HepG2 (cell line): ENCODE results near the gene ZNRF3. TPM values are rescaled to one million over a fixed set of nuclear protein-coding genes. Genes with fewer than 3 reads are reported as not detected.

Experiments used
- ATAC-seq: fragments of 200-7000 bp; cut with Tn5 transposase; 3 replicates; pipeline ENCODE4 v1.9.1; 2020; ENCODE audit warnings: mild to moderate bottlenecking, moderate library complexity
- BruUV-seq: library from RNA; stranded (reverse); fragments of 400-500 nt; replicated peaks from 2 replicates; lab custom pipeline; 2021; lab: Mats Ljungman, UMichigan
- CTCF ChIA-PET: fragments of 300-600 bp; formaldehyde crosslinking; extraction: SDS; loops from one replicate; lab custom pipeline; 2021; ENCODE audit warnings: low total read pairs, inconsistent platforms, low intra/inter-chr PET ratio; lab: Yijun Ruan, JAX
- POLR2A ChIA-PET: fragments of 350-600 bp; sonication (Branson Sonifier 250); formaldehyde crosslinking; loops from one replicate; lab custom pipeline; 2020; ENCODE audit warnings: antibody characterized with exemption, inconsistent platforms; lab: Yijun Ruan, JAX
- DNase-seq: peaks from one replicate; pipeline ENCODE4 v3.0.0-alpha.2; 2015; ENCODE audit warnings: low spot score
- FAIRE-seq: peaks from 3 replicates; lab custom pipeline; 2011; peaks lifted over from hg19 to GRCh38; lab: Jason Lieb, UNC
- H2AFZ ChIP-seq: one replicate; pipeline ENCODE4 v1.6.1; 2011; ENCODE audit warnings: low read length, inconsistent platforms
- H3K27ac ChIP-seq: fragments of 300-600 bp; 3 replicates; pipeline ENCODE4 v1.8.0; 2011; ENCODE audit warnings: mixed run types, mild to moderate bottlenecking, mixed read lengths, low read length, inconsistent platforms; ENCODE audit not compliant: insufficient read depth; ENCODE audit errors: extremely low read length
- H3K27me3 ChIP-seq, 2 experiments: fragments of 200-600 bp in 1 of 2; 2 replicates in 1 of 2; 3 replicates in 1 of 2; pipeline versions ENCODE4 v1.6.0 to v1.8.0; 2011; ENCODE audit warnings: low read length in 2 of 2, mild to moderate bottlenecking in 2 of 2, moderate library complexity in 2 of 2, inconsistent platforms in 1 of 2; ENCODE audit not compliant: insufficient read depth in 2 of 2, control insufficient read depth in 1 of 2
- H3K36me3 ChIP-seq, 2 experiments: fragments of 200-600 bp in 1 of 2; replicated peaks in 1 of 2; 2 replicates in 1 of 2; 3 replicates in 1 of 2; pipeline versions ENCODE4 v1.5.1 to v1.8.0; 2011; ENCODE audit warnings: low read length in 2 of 2, inconsistent platforms in 1 of 2; ENCODE audit not compliant: insufficient read depth in 2 of 2, control insufficient read depth in 1 of 2
- H3K4me1 ChIP-seq: 2 replicates; pipeline ENCODE4 v1.5.1; 2012; ENCODE audit warnings: low read length, inconsistent platforms; ENCODE audit not compliant: insufficient read depth
- H3K4me2 ChIP-seq: 2 replicates; pipeline ENCODE4 v1.6.0; 2011; ENCODE audit warnings: low read depth, low read length, inconsistent platforms
- H3K4me3 ChIP-seq, 3 experiments: fragments of 200-600 bp in 1 of 3; sonication (generic), shearing (Covaris generic) in 1 of 3; replicated peaks in 1 of 3; 2 replicates each; pipeline ENCODE4 v1.5.1; 2011 to 2016; ENCODE audit warnings: low read length in 3 of 3, inconsistent platforms in 2 of 3, low read depth in 2 of 3, mild to moderate bottlenecking in 2 of 3, control low read depth in 1 of 3, mixed read lengths in 1 of 3; ENCODE audit not compliant: insufficient read depth in 1 of 3
- H3K79me2 ChIP-seq: one replicate; pipeline ENCODE4 v1.6.1; 2011; ENCODE audit warnings: low read length, inconsistent platforms; ENCODE audit not compliant: insufficient read depth
- H3K9ac ChIP-seq: 2 replicates; pipeline ENCODE4 v1.6.0; 2011; ENCODE audit warnings: mild to moderate bottlenecking, low read depth, low read length, inconsistent platforms; ENCODE audit not compliant: insufficient read depth
- H3K9me3 ChIP-seq: 2 replicates; pipeline ENCODE4 v1.5.1; 2012; ENCODE audit warnings: mild to moderate bottlenecking, low read length
- H4K20me1 ChIP-seq: 2 replicates; pipeline ENCODE4 v1.6.0; 2011; ENCODE audit warnings: inconsistent platforms, mild to moderate bottlenecking, low read length, moderate library complexity; ENCODE audit not compliant: insufficient read depth
- ATF1 ChIP-seq: IDR thresholded peaks from 2 replicates; pipeline ENCODE4 v1.6.1; 2016; ENCODE audit warnings: mild to moderate bottlenecking, control low read depth
- BCL6 ChIP-seq: IDR thresholded peaks from 2 replicates; pipeline ENCODE4 v1.6.1; 2016; ENCODE audit warnings: missing genetic modification reagents, missing compliant biosample characterization
- DR1 ChIP-seq: sonication (generic); formaldehyde crosslinking; IDR thresholded peaks from 2 replicates; pipeline ENCODE4 v1.8.0; 2021; ENCODE audit warnings: mild to moderate bottlenecking, missing genetic modification reagents, inconsistent platforms
- HNF1B ChIP-seq: sonication (generic); formaldehyde crosslinking; IDR thresholded peaks from 2 replicates; pipeline ENCODE4 v1.5.1; 2020; ENCODE audit warnings: mild to moderate bottlenecking, moderate library complexity, missing genetic modification reagents
- HNF4A ChIP-seq: sonication (generic); formaldehyde crosslinking; IDR thresholded peaks from 2 replicates; pipeline ENCODE4 v1.4.0; 2020; ENCODE audit warnings: missing genetic modification reagents
- NR2C2 ChIP-seq: sonication (generic); formaldehyde crosslinking; IDR thresholded peaks from 2 replicates; pipeline ENCODE4 v1.4.0; 2020; ENCODE audit warnings: missing genetic modification reagents, mild to moderate bottlenecking, moderate library complexity, borderline replicate concordance
- NR2F2 ChIP-seq: IDR thresholded peaks from 2 replicates; pipeline ENCODE4 v1.6.1; 2012; ENCODE audit warnings: low read depth, inconsistent platforms, borderline replicate concordance
- PLSCR1 ChIP-seq: sonication (generic); formaldehyde crosslinking; IDR thresholded peaks from 2 replicates; pipeline ENCODE4 v1.5.0; 2020; ENCODE audit warnings: missing genetic modification reagents, mild to moderate bottlenecking, borderline replicate concordance
- PRMT3 ChIP-seq: sonication (generic); formaldehyde crosslinking; IDR thresholded peaks from 2 replicates; pipeline ENCODE4 v1.8.1; 2022; ENCODE audit warnings: low read depth, mild to moderate bottlenecking, moderate library complexity, missing genetic modification reagents, borderline replicate concordance
- RBM22 ChIP-seq: fragments of 200-400 bp; formaldehyde crosslinking; optimal IDR thresholded peaks from 2 replicates; pipeline ENCODE3; 2017; ENCODE audit warnings: mild to moderate bottlenecking, low read length, moderate library complexity
- RFXANK ChIP-seq: IDR thresholded peaks from 2 replicates; pipeline ENCODE4 v1.6.1; 2016
- SKI ChIP-seq: fragments of 450-650 bp; IDR thresholded peaks from one replicate; pipeline ENCODE4 v1.6.1; 2018; ENCODE audit warnings: mild to moderate bottlenecking; ENCODE audit not compliant: partially characterized antibody
- SOX5 ChIP-seq: IDR thresholded peaks from 2 replicates; pipeline ENCODE4 v1.6.1; 2016; ENCODE audit warnings: borderline replicate concordance
- TBL1XR1 ChIP-seq: fragments of 150-350 bp; IDR thresholded peaks from 2 replicates; pipeline ENCODE4 v1.6.1; 2014; ENCODE audit warnings: borderline replicate concordance, low read length; ENCODE audit not compliant: partially characterized antibody
- THRA ChIP-seq: sonication (generic); formaldehyde crosslinking; IDR thresholded peaks from 2 replicates; pipeline ENCODE4 v1.4.0; 2020; ENCODE audit warnings: missing genetic modification reagents, borderline replicate concordance
- ZNF619 ChIP-seq: sonication (generic); formaldehyde crosslinking; IDR thresholded peaks from 2 replicates; pipeline ENCODE4 v1.4.0; 2020; ENCODE audit warnings: mild to moderate bottlenecking, missing genetic modification reagents
- ZNF761 ChIP-seq: sonication (generic); formaldehyde crosslinking; conservative IDR thresholded peaks from 2 replicates; pipeline ENCODE4 v1.4.0; 2020; ENCODE audit warnings: mild to moderate bottlenecking, missing genetic modification reagents
- WGBS: methylation state at CpG from one replicate; pipeline ENCODE4 v1.1.6; 2017; ENCODE audit warnings: low lambda C conversion rate; 5-methylcytosine and 5-hydroxymethylcytosine counted together
- in situ Hi-C: cut with HindIII; loops from 2 replicates; pipeline ENCODE4 v1.10.0; 2017; ENCODE audit warnings: low pct_unique_long_range_greater_than_20kb; ENCODE audit not compliant: extremely low pct_ligation_motif_present
- intact Hi-C: fragments of 100-400 bp; cut with micrococcal nuclease; formaldehyde crosslinking; loops from one replicate; pipeline ENCODE4 v1.10.0; 2022; ENCODE audit not compliant: unreplicated experiment
- polyA plus RNA-seq, 8 experiments: library from polyadenylated mRNA; depleted of rRNA in 3 of 8; stranded (reverse) in 7 of 8; unstranded in 1 of 8; fragments of >200 nt; fragmentation: Illumina TruSeq in 4 of 8; extraction: Trizol in 4 of 8; gene quantifications; 2 replicates each; pipeline versions ENCODE4 v1.2.1 to v1.2.3, GENCODE V29; 2011 to 2016; ENCODE audit warnings: low read depth in 4 of 8, missing spikeins in 1 of 8, mixed read lengths in 1 of 8; ENCODE audit not compliant: insufficient read depth in 1 of 8
- total RNA-seq, 5 experiments: library from RNA; depleted of rRNA; stranded (reverse); fragments of >200 nt; fragmentation: Illumina TruSeq; extraction: Trizol; gene quantifications; 2 replicates each; pipeline ENCODE4 v1.2.3, GENCODE V29; 2016; ENCODE audit warnings: low read depth in 1 of 5

Gene ZNRF3
- total and polyA plus RNA-seq, 2 of the 13 experiments (the other 11 are each of a cell fraction or from before 2014, with no cell fraction given) = 20.3 to 36.7 TPM

- TF ChIP-seq ZNF761 (CRISPR knock-in tag) = no peak
These were observed 132.9 kb downstream of the ZNRF3 start (continued) for GRCh38 chr22:29016067-29016938.

GRCh38 chr22:29018293-29019189 is 135.2 kb downstream of the ZNRF3 start:
- in situ Hi-C loops = no loop called here
- Histone ChIP-seq H3K4me1 (peaks cover 100% of the 10 kb centered on the region), H3K9ac (no peak overlapping the region), H3K4me3 (no peak overlapping the region), H3K27me3 (no peaks in the 10 kb centered on the region), H3K36me3 (peaks cover 8 to 29% of the 10 kb centered on the region in 2 experiments; a peak in 4 of 5 replicates), H2AFZ (no peak overlapping the region), H3K79me2 (peaks cover 79% of the 10 kb centered on the region), H3K27ac (peak overlapping the region; percentile 43), H3K4me2 (no peak overlapping the region), H3K9me3 (no peaks in the 10 kb centered on the region), H4K20me1 (peaks cover 4% of the 10 kb centered on the region; the same call in 1 of the 2 replicates)
- DNase-seq (no peak), ATAC-seq (no peak), FAIRE-seq (no peak)
- BruUV-seq = TSS peak; percentile 7
- WGBS = 95% methylated on average over 4 of the region's 4 CpGs
- ChIA-PET CTCF (no interaction called here), POLR2A (interaction anchor here (0.8 to 4.1 kb wide), 4 partner anchors 12 to 95 kb away, joined by 3 to 37 read pairs (median 9); no protein-coding TSS in a partner anchor)
- intact Hi-C loops = no loop called here
- no peak for TF ChIP-seq RFXANK (CRISPR knock-in tag)
- TF ChIP-seq SKI = peak; percentile 89
- peak; percentile 34; the same call in 1 of the 2 replicates for TF ChIP-seq THRA (CRISPR knock-in tag)
- no peak for TF ChIP-seq SOX5
- no peak for TF ChIP-seq PRMT3 (CRISPR knock-in tag)
- TF ChIP-seq HNF1B (CRISPR knock-in tag) = 0 out of 2 replicates have a peak, but pooled peaks have one; percentile 21
- TF ChIP-seq RBM22 = peak; percentile 80
- TF ChIP-seq ZNF619 (CRISPR knock-in tag) = no peak
- TF ChIP-seq TBL1XR1 = peak; percentile 72
- TF ChIP-seq BCL6 (CRISPR knock-in tag) = peak; percentile 66
- peak; percentile 87 for TF ChIP-seq NR2C2 (CRISPR knock-in tag)
- TF ChIP-seq DR1 (CRISPR knock-in tag) = no peak
- no peak for TF ChIP-seq PLSCR1 (CRISPR knock-in tag)
- no peak for TF ChIP-seq ATF1
- TF ChIP-seq HNF4A = peak; percentile 78
- peak; percentile 81 for TF ChIP-seq NR2F2
